Ramos (cell line): ENCODE measurements around the gene VPS13C.

Experiments used
- in situ Hi-C: fragments of 300-500 bp; cut with MboI; formaldehyde crosslinking; loops from one replicate; pipeline ENCODE4 v1.14.3; 2022; ENCODE audit warnings: low sequenced_read_pairs; ENCODE audit not compliant: unreplicated experiment

Gene VPS13C

GRCh38 chr15:61829514-61829889 lies 230.7 kb downstream of the VPS13C start:
- in situ Hi-C loops, result loop anchor here (25.0 kb wide), 1 partner anchor 667 kb away; no protein-coding TSS in a partner anchor

GRCh38 chr15:61828860-61829513 lies 231.3 kb downstream of the VPS13C start:
- in situ Hi-C loops, result loop anchor here (25.0 kb wide), 1 partner anchor 667 kb away; no protein-coding TSS in a partner anchor

GRCh38 chr15:61828008-61828407 lies 232.2 kb downstream of the VPS13C start:
- in situ Hi-C loops, result loop anchor here (25.0 kb wide), 1 partner anchor 666 kb away; no protein-coding TSS in a partner anchor

- in situ Hi-C loops, result loop anchor here (25.0 kb wide), 1 partner anchor 665 kb away; no protein-coding TSS in a partner anchor
These were observed 233.1 kb downstream of the VPS13C start for GRCh38 chr15:61827131-61827530.

DNA sequence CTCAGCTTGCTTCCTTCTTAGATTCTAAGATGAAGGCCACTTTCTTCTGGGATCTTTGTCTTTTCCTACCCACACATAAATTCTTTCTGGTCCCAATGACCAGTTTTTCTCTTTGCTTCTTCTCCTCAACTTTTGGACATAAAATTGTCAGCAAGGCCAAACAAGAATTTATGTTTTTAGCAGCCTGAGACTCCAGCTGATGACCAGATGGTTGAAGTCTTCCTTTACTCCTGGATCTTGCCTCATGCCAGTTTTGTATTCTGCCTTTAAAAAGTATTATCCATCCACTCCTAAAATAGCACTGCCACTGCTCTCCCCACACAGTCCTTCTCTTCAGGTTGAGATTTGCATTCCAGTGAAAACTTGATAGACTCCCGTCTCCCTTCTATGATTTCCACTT lies 236.0 kb downstream of the VPS13C start:
- in situ Hi-C loops, result no loop called here

DNA sequence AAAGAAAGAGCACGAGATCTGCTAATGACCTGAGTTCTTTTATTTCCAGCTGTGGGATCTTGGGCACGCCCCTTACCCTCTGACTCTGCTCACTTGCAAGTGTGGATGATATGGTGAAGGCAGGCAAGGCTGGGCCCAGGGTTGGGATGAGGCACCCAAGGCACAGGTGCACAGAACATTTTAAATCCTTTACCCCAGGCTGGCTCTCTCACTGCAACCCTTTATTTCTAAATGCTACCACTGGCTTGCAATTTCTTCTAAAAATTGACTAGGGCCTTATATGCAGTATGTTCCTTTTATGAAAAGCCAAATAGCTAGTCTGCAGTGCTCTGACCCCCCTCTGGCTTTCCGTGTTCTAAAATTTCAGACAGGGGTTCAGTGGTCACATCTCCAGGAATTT lies 237.7 kb downstream of the VPS13C start:
- in situ Hi-C loops, result no loop called here

DNA sequence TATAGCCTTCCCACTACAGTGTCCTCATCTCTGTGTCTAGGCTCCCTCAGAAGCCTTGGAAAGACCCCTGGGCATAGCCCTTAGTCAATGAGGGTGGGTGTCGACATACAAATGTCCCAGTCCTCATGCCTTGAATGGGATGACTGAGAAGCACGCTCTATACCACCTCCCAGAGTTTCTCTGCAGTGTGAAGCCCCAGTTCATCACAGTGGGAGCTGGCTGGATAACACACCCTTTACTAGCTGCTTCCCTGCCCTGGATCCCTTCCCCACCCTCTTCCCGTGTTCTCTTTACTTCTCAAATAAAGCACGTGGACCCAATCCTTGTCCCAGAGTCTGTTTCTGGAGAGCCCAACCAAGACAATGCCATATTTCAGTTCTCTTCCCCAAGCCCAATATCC lies 239.3 kb downstream of the VPS13C start:
- in situ Hi-C loops, result no loop called here

DNA sequence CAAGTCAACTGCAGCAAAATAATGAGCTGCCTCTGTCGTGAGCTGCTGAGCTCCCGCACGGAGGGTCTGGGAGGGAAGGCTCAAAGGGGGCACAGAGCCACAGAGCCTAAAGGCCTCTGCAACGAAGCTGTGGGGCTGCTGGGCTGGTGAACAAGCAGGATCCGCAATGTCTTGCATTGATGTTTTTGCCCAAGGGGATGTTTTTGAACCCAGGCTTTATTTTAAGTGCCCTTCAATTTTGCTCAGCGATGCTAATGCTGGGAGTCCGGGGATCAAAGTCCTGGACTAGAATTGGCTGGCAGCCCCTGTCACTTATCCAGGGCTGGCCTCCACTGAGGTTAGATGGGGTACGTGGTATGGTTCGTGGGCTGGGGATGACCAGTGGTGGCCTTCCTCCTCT lies 240.0 kb downstream of the VPS13C start:
- in situ Hi-C loops, result no loop called here

- in situ Hi-C loops, result no loop called here
These were observed 240.9 kb downstream of the VPS13C start for GRCh38 chr15:61819386-61819785.

- in situ Hi-C loops, result no loop called here
These were observed 241.4 kb downstream of the VPS13C start for GRCh38 chr15:61818801-61819200.

GRCh38 chr15:61816856-61817255 lies 243.4 kb downstream of the VPS13C start:
- in situ Hi-C loops, result no loop called here

DNA sequence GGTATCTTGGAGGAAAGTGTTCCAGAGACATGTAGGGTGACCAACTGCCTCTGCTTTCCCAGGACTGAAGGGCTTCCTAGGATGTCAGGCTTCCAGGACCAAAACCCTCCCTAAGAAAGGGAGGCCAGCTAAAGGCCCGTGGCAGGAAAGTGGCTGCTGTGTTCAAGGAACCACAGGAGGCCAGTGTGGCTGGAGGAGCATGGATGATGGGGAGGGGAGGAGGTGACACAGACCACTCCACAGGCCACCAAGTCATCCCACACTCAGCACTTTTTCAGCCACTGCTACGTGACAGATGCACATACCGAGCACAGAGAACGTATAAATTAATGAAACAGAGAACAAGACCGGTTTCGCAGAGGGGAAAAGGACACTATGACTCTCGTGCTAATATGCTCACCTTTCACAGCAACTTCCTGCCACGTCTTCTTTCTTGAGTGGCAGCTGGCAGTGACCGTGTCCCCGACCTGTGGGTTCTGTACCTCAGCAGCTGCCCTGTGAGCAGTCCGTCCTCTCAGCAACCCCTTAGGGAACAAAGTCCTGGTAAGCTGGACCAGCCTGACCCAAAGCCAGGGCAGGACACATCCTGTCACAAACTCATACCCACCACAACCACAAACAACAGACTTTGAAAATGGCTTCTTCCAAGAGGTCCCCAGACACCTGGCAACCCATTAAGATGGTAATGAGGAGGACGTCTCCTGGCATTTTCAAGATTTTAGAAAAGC lies 244.7 kb downstream of the VPS13C start:
- in situ Hi-C loops, result no loop called here

DNA sequence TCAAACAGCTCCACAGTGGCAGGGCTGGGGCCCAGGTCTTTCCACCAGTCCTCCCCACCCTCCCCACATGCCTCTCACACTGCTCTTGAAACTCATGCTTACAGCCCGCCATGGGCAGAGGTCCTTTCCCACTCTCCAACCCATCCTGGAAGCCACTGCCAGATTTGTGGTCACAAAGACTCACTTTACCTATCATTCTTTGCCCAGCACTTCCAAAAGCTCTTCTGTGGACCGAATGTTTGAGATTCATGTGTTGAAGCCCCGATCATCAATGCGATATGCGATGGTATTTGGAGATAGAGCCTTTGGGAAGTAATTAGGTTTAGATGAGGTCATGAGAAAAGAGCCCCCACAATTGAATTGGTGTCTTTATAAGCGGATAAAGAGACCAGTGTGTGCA lies 247.8 kb downstream of the VPS13C start:
- in situ Hi-C loops, result no loop called here

- in situ Hi-C loops, result no loop called here
These were observed 248.3 kb downstream of the VPS13C start for GRCh38 chr15:61811952-61812351.

DNA sequence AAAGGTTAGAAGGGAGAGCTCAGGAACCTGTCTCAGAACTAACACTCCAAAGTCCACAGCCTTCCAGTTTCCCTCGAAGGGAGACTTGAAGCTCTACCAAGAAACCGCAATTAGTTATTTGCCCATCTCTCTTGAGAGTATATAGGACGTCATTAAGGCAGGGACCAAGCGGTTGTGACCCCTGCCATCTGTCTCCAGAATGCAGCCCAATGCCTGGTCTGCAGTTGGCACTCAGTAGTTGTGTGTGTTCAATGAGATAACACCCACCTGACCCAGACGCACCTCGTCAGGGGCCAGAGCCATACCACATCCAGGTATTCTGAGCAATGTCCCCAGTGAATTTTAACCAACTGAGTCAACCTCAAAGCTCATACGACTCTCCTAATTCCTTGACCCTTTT lies 251.0 kb downstream of the VPS13C start:
- in situ Hi-C loops, result no loop called here

GRCh38 chr15:61807281-61807929 lies 252.8 kb downstream of the VPS13C start:
- in situ Hi-C loops, result no loop called here
